ENCODE data around the gene BCAP31.
"Not testable (repeated sequence)": the region's sequence is repeated elsewhere in the genome, so short reads cannot be mapped to it uniquely, and the experiment has no call there.

Gene BCAP31

DNA sequence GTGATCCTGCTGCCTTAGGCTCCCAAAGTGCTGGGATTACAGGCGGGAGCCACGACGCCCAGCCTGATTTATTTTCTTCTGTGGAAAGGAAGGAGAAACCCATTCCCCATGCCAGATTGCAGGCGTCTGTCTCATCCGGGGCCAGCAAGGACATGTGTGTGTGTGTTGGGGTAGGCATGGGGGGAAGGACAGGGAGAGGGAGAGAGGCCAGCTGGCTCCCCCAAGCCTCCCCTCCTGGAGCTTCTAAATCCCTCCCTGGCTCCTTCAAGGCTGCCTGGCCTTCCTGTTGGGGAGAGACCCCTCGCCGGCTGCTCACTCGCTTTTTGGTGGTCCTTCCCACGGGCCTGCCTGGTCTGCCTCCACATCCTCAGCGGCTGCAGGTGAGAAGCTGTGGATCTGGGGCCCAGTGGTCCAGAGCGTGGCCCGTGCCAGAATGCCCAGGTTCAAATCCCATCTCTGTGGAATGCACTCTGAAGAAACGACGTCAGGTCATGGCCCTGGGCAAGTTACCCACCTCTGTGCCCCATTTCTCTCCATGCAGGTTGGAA, 38.5 kb upstream of the BCAP31 start:
- no peak for DNase-seq

- no peak for DNase-seq
Measured at GRCh38 chrX:153761863-153762262, 37.7 kb upstream of the BCAP31 start.

- DNase-seq: no peak
Measured at GRCh38 chrX:153755136-153755535, 30.9 kb upstream of the BCAP31 start.

DNA sequence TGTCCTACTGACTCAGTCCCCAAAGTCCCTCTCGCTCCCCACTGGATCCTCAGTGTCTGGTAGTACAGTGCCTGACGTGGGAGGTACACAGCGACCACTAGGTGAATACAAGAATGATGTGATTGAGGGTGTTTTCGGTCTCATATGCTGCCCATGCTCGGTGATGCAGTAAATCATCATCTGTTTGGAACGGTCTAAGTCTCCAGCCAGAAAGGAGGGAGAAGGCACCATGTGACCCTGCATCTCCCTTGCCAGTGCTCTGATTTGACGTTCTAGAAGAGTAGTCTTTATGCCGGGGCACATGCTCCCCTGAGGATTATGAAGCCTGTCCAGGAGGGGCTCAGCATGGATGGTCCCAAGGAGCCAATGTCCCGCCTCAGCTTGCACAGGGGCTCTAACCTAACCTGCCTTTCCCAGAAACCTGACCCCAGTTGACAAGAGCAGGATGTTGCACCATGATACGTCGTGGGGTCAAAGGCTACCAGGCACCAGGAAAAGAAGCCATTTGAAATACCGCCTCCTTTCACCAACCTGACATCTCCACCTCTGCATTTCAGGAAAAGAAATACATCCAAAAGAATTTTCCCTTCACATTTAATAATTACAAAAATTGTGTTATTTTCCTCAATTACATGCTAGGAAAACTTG, 26.1 kb upstream of the BCAP31 start:
- DNase-seq: no peak

DNA sequence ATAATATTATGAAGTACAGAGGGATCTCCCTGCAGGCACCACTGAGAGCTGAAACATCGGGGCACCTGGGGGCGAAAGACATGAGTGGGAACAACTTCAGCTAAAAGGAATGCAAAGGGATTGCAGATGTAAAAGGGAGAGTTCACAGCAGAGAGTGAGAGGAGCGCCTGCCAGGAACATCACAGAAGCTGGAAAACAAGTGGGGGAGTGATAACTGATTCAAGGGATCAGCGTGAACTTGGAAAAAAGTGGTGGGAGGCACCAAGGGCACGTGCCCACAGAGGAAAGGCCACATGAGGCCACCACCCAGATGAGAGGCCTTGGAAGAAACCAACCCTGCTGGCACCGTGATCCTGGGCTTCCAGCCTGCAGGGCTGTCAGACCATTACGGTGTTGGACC, 24.8 kb upstream of the BCAP31 start:
- not testable (repeated sequence) for DNase-seq

GRCh38 chrX:153746991-153747390, 22.8 kb upstream of the BCAP31 start:
- DNase-seq: not testable (repeated sequence)

GRCh38 chrX:153746359-153746758, 22.2 kb upstream of the BCAP31 start:
- no peak for DNase-seq

GRCh38 chrX:153745067-153745433, 20.9 kb upstream of the BCAP31 start:
- not testable (repeated sequence) for DNase-seq

DNA sequence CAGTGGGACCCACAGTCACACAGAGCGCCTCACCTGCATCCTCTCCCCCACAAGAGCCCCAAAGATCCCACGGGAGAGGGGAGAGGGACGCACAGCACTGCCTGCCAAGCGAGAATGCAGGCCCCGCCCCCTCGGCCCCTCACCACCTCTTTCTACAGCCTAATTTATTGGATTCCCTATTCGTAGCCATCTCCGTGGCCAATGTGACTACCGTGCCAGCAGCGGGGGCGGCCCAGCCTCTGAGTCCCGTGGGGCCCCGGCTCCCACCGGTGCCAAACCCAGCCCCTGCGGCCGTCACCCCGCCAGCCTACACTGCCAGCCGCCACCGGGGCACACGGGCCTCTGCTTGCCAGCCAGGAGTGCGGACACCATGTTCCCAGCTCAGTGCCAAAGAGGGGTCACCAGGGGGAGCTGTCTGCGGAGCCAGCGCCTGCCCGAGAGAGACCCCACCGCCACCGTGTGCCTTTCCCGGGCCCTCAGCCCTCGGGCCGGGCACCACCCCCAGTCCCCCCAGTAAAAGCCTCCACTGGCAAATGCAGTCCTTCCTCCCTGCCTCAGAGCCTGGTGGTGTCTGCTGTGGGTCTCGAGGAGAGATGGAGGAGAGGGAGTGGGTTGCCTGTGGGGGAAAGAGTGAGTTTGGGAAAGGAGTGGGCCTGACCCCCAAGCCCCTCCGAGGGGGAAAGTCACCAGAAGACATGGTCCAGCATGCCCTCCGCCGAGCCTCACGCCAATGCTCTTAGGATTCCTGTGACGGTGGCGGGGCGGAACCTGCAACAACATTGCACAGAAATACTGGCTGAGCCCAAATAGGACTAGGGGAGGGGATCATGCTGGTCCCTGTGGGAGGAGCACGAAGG, 20.3 kb upstream of the BCAP31 start:
- DNase-seq: no peak

DNA sequence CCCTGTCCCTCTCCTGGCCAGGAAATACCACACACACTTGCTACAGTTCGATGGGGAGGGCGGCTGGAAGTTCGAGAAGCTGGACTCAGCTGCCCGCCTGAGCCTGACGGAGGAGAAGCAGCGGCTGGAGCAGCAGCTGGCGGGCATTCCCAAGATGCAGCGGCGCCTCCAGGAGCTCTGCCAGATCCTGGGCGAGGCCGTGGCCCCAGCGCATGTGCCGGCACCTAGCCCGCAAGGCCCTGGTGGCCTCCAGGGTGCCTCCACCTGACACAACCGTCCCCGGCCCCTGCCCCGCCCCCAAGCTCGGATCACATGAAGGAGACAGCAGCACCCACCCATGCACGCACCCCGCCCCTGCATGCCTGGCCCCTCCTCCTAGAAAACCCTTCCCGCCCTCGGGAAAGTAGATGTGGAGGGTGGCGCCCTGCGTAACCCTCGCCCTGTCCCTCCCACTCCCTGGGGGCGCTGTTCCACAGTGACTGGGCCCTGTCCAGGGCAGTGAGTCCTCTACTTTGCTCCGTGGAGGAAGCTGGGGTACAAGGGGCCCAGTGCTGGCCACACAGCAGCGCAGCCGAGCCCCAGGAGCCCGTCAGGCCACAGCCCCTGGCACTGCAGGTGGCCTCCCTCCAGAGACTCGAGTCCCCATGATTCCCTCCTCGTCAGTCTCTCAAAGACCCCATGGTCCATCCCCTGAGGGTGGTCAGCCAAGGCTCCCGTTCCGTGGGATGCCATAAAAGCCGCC, 19.5 kb upstream of the BCAP31 start:
- DNase-seq: not testable (repeated sequence)

DNA sequence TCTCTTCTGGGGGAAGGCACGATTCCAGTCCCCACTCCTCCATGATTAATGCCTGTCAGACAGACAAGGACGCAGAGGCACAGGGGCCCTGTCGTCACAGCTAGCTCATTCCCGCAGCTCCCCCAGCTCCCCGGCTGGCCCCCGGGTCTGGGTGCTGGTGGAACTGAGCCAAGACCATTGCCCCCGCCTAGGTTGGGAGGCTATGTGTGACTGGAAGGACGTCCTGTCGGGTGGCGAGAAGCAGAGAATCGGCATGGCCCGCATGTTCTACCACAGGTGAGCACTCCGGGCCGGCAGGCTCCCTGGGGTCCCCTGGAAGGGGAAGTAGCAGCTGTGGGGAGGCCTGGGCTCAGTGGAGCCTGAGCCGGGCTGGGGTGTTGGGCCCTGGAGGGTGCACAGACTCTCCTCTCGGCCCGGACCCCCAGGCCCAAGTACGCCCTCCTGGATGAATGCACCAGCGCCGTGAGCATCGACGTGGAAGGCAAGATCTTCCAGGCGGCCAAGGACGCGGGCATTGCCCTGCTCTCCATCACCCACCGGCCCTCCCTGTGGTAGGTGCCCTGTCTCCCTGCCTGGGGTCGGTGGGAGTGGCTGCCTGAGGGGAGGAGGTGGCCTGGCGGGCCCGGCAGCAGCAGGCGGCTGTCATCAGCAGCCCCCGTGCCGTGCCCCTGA, 18.7 kb upstream of the BCAP31 start:
- not testable (repeated sequence) for DNase-seq

- DNase-seq: not testable (repeated sequence)
Measured at GRCh38 chrX:153742111-153742510, 17.9 kb upstream of the BCAP31 start.

DNA sequence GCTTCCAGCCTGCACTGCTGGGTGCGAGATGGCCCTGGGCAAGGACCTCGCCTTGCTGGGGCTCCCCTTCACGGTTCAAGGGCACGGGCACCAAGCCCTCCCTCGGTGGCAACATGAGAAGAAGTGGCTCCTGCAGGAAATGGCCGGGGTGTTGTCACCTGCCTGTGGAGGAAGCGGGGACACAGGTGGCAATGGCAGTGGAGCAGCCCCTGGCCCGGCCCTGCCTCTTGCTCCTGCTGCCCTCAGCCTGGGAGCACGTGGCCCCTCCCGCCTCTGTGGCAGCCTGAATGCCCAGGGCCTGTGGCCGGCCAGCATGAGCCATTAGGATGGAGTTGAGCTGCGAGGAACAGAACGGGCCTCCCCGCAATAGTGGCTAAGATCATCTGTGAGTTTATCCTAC, 17.3 kb upstream of the BCAP31 start:
- no peak for DNase-seq

DNA sequence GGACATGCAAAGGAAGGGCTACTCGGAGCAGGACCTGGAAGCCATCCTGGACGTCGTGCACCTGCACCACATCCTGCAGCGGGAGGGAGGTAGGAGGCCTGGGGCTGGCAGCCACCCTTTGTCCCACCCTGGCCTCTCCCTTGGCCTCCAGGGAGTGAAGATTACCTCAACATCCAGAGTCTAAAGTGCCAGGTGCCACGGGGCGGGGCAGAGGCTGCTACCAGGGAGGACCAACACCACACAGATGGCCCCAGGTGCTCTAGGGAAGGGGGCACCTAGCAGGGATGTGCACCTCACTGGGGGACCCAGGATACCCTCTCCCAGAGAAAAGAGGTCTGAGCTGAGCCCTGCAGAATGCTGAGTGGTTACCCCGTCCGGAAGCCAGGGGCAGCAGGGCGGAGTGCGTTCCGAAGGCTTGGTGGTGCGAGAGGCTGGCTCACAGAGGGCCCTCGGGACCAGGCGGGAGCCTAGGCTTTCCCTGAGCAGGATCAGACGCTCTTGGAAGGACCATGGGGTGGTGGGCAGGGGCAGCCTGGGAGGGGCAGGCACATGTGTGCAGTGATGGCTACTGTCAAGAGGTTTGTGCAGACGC, 16.5 kb upstream of the BCAP31 start:
- DNase-seq: no peak

DNA sequence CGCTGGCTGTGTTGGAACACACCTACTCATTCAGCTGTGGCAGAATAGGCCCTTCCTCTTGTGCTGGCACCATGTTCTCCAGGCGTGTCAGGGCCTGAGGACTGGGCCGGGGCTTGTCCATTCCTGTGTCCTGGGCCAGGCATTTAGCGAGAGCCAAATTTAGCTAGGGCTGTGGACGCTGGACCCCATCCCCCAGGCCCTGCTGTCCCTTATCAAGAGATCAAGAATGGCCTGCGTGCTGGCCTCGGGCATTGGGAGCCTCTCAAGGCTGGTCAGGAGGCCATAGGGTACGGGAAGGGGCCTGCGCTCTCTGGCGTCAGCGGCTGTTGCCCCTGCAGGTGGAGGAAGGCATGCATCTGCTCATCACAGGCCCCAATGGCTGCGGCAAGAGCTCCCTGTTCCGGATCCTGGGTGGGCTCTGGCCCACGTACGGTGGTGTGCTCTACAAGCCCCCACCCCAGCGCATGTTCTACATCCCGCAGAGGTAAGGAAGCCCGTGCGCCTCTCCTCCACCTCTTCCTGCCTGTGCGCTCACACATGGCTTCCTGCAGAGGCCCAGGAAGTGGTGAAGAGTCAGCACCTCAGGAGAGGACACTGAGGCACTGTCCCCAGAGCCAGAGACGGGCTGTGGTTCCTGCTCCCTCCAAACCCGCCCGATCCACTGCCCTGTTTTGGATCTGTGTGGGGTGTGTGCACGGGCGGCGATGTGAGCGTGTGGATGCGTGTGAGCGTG, 15.7 kb upstream of the BCAP31 start:
- peak; percentile 20 for DNase-seq

DNA sequence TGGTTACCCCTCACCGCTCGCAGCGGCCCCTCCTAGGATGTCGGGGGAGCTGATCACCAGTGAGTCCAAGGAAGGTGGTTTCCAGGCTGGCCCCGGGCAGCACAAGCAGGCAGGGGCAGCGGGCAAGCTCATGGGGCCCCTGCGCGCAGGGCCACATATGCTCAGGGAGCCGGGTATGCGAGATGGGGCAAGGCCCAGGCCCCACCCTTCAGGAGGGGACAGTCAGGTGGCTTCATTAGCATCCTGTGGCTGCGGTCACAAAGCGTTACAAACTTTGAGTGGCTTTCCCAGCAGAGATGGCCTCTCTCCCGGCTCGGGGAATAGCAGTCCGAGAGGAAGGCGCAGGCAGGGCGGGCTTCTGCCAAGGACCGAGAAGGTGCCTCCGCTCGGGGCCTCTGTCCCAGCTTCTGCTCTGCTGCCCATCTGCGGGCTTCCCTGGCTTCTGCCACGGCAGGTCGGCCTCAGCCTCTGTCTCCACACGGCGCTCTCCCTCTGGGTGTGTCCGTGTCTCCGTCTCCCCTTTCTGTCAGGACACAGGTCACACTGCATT, 13.9 kb upstream of the BCAP31 start:
- DNase-seq: no peak

- DNase-seq: no peak
Measured at GRCh38 chrX:153736871-153737441, 12.8 kb upstream of the BCAP31 start.

DNA sequence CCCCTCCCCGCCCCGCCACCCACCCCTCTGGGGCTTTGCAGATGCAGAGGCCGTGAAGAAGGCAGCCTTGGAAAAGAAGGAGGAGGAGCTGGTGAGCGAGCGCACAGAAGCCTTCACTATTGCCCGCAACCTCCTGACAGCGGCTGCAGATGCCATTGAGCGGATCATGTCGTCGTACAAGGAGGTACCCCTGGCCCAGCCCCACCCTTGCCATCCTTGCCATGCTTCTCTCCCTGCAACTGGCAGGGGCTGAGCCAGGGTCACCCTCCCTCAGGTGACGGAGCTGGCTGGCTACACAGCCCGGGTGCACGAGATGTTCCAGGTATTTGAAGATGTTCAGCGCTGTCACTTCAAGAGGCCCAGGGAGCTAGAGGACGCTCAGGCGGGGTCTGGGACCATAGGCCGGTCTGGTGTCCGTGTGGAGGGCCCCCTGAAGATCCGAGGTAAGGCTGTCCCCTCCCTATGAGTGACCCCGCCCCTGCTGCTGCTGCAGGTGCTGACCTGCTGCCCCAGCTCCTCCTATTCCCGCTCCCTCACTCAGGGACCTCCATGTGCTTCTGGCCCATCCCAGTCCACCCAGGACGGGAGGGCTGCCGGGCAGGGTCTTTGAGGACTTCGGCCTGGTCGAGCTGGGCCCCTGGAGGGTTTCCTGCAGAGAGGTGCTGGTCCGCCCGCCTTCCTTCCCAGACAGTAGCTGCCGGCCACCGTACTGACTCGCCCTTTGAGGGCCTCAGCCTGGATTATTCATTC, 12.1 kb upstream of the BCAP31 start:
- no peak for DNase-seq

GRCh38 chrX:153735274-153735673, 11.1 kb upstream of the BCAP31 start:
- peak; percentile 48 for DNase-seq

DNA sequence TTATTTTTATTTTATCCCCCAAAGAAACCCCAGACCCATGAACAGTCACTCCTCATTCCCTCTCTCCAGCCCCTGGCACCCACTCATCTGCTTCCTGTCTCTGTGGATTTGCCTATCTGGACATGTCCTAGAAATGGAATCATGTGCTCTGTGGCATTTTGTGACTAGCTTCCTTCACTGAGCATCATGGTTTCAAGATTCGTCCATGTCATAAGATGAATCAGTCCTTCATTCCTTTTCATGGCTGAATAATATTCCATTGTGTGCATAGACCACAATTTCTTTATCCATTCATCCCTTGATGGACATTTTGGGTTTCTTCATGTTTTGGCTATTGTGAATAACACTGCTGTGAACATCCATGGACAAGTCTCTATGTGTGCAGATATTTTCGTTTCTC, 10.7 kb upstream of the BCAP31 start:
- DNase-seq: no peak
